H9 (cell line): ENCODE data around the gene OSM. TPM values are rescaled to one million over a fixed set of nuclear protein-coding genes. Genes with fewer than 3 reads are reported as not detected.
"Not testable (repeated sequence)": the region's sequence is repeated elsewhere in the genome, so short reads cannot be mapped to it uniquely, and the experiment has no call there.

Source experiments
- DNase-seq: peaks from one replicate; pipeline ENCODE4 v3.0.0-alpha.2; 2017
- H2AFZ ChIP-seq: one replicate; pipeline ENCODE4 v1.6.1; 2013; ENCODE audit warnings: mild to moderate bottlenecking, low read length, control low read depth, moderate library complexity
- H2AK5ac ChIP-seq: 2 replicates; pipeline ENCODE4 v1.6.1; 2013; ENCODE audit warnings: low read length, control low read depth, mixed read lengths; ENCODE audit not compliant: insufficient read length
- H2BK120ac ChIP-seq: one replicate; pipeline ENCODE4 v1.6.1; 2013; ENCODE audit warnings: low read depth, mild to moderate bottlenecking, low read length, control low read depth, inconsistent platforms; ENCODE audit not compliant: poor library complexity, severe bottlenecking
- H2BK12ac ChIP-seq: 2 replicates; pipeline ENCODE4 v1.6.1; 2013; ENCODE audit warnings: low read length, control low read depth, mixed read lengths, low read depth; ENCODE audit not compliant: insufficient read length
- H2BK15ac ChIP-seq: 2 replicates; pipeline ENCODE4 v1.6.1; 2013; ENCODE audit warnings: low read depth, low read length, control low read depth
- H2BK20ac ChIP-seq: one replicate; pipeline ENCODE4 v1.6.1; 2013; ENCODE audit warnings: low read depth, mild to moderate bottlenecking, low read length, control low read depth, inconsistent platforms; ENCODE audit not compliant: poor library complexity, severe bottlenecking
- H2BK5ac ChIP-seq: 2 replicates; pipeline ENCODE4 v1.6.1; 2013; ENCODE audit warnings: low read length, control low read depth, mixed read lengths; ENCODE audit not compliant: insufficient read length
- H3K14ac ChIP-seq: 2 replicates; pipeline ENCODE4 v1.6.1; 2013; ENCODE audit warnings: low read length, control low read depth; ENCODE audit not compliant: insufficient read depth
- H3K18ac ChIP-seq: 2 replicates; pipeline ENCODE4 v1.6.1; 2013; ENCODE audit warnings: low read depth, mild to moderate bottlenecking, mixed read lengths, low read length, control low read depth; ENCODE audit not compliant: insufficient read length
- H3K23ac ChIP-seq: 2 replicates; pipeline ENCODE4 v1.6.1; 2013; ENCODE audit warnings: low read length, control low read depth, mixed read lengths, low read depth; ENCODE audit not compliant: insufficient read length
- H3K23me2 ChIP-seq: 2 replicates; pipeline ENCODE4 v1.6.1; 2013; ENCODE audit warnings: low read depth, mild to moderate bottlenecking, mixed read lengths, low read length, control low read depth; ENCODE audit not compliant: insufficient read length, poor library complexity, severe bottlenecking
- H3K27ac ChIP-seq: 2 replicates; pipeline ENCODE4 v1.5.1; 2013; ENCODE audit warnings: low read length, control low read depth, mixed read lengths, low read depth; ENCODE audit not compliant: insufficient read length
- H3K27me3 ChIP-seq: 2 replicates; pipeline ENCODE4 v1.6.1; 2013; ENCODE audit warnings: low read length, control low read depth, inconsistent platforms; ENCODE audit not compliant: insufficient read depth
- H3K4ac ChIP-seq: 2 replicates; pipeline ENCODE4 v1.6.1; 2013; ENCODE audit warnings: low read depth, mild to moderate bottlenecking, control low read depth, inconsistent platforms, low read length, moderate library complexity
- H3K4me1 ChIP-seq: 2 replicates; pipeline ENCODE4 v1.6.1; 2013; ENCODE audit warnings: low read length, control low read depth, inconsistent platforms; ENCODE audit not compliant: insufficient read depth
- H3K4me2 ChIP-seq: 2 replicates; pipeline ENCODE4 v1.6.1; 2013; ENCODE audit warnings: low read length, control low read depth, mixed read lengths; ENCODE audit not compliant: insufficient read length, insufficient read depth
- H3K56ac ChIP-seq: 2 replicates; pipeline ENCODE4 v1.6.1; 2013; ENCODE audit warnings: low read depth, mild to moderate bottlenecking, mixed read lengths, low read length, control low read depth; ENCODE audit not compliant: insufficient read length
- H3K79me1 ChIP-seq: 2 replicates; pipeline ENCODE4 v1.6.1; 2013; ENCODE audit warnings: low read depth, mild to moderate bottlenecking, moderate library complexity, low read length, control low read depth, inconsistent platforms; ENCODE audit not compliant: insufficient read depth, poor library complexity, severe bottlenecking
- H3K79me2 ChIP-seq: 2 replicates; pipeline ENCODE4 v1.6.1; 2013; ENCODE audit warnings: low read length, control low read depth, inconsistent platforms; ENCODE audit not compliant: insufficient read depth
- H3K9ac ChIP-seq: 2 replicates; pipeline ENCODE4 v1.6.1; 2013; ENCODE audit warnings: low read length, control low read depth, mixed read lengths; ENCODE audit not compliant: insufficient read length; ENCODE audit errors: extremely low read depth
- H3K9me3 ChIP-seq: one replicate; pipeline ENCODE4 v1.6.1; 2013; ENCODE audit warnings: low read depth, low read length, inconsistent platforms; ENCODE audit not compliant: control insufficient read depth
- H3T11ph ChIP-seq: one replicate; pipeline ENCODE4 v1.6.1; 2013; ENCODE audit warnings: mild to moderate bottlenecking, low read length, control low read depth, inconsistent platforms
- H4K20me1 ChIP-seq: one replicate; pipeline ENCODE4 v1.6.1; 2013; ENCODE audit not compliant: control insufficient read depth, insufficient read length, insufficient read depth
- H4K5ac ChIP-seq: 2 replicates; pipeline ENCODE4 v1.6.1; 2013; ENCODE audit warnings: low read depth, mild to moderate bottlenecking, mixed read lengths, low read length, control low read depth; ENCODE audit not compliant: insufficient read length
- H4K8ac ChIP-seq: replicated peaks from 2 replicates; pipeline ENCODE4 v1.6.1; 2013; ENCODE audit warnings: low read length, control low read depth, mixed read lengths, low read depth; ENCODE audit not compliant: insufficient read length
- H4K91ac ChIP-seq: 2 replicates; pipeline ENCODE4 v1.6.1; 2013; ENCODE audit warnings: low read depth, mild to moderate bottlenecking, moderate library complexity, mixed read lengths, low read length, control low read depth; ENCODE audit not compliant: insufficient read length
- H3K27ac Mint-ChIP-seq, 3 experiments: 2 replicates in 2 of 3; 3 replicates in 1 of 3; pipeline ENCODE4 v1.8.0; 2020 to 2021; ENCODE audit warnings: mixed read lengths in 3 of 3, mild to moderate bottlenecking in 1 of 3, moderate library complexity in 1 of 3
- H3K27me3 Mint-ChIP-seq: 2 replicates; pipeline ENCODE4 v1.8.0; 2021; ENCODE audit warnings: low read depth, mild to moderate bottlenecking, moderate library complexity, mixed read lengths
- H3K36me3 Mint-ChIP-seq, 3 experiments: 2 replicates in 2 of 3; 3 replicates in 1 of 3; pipeline ENCODE4 v1.8.0; 2020 to 2021; ENCODE audit warnings: low read depth in 3 of 3, mixed read lengths in 3 of 3; ENCODE audit not compliant: insufficient read depth in 1 of 3
- H3K4me1 Mint-ChIP-seq, 2 experiments: 2 replicates each; pipeline ENCODE4 v1.8.0; 2020; ENCODE audit warnings: mixed read lengths in 2 of 2
- H3K4me3 Mint-ChIP-seq, 2 experiments: 2 replicates in 1 of 2; 3 replicates in 1 of 2; pipeline ENCODE4 v1.8.0; 2020 to 2021; ENCODE audit warnings: mild to moderate bottlenecking in 2 of 2, mixed read lengths in 2 of 2, moderate library complexity in 1 of 2
- H3K9me3 Mint-ChIP-seq, 2 experiments: 2 replicates in 1 of 2; 3 replicates in 1 of 2; pipeline ENCODE4 v1.8.0; 2020; ENCODE audit warnings: mild to moderate bottlenecking in 2 of 2, mixed read lengths in 2 of 2, moderate library complexity in 1 of 2
- WGBS: extraction: QIAGEN DNeasy Blood & Tissue Kit; methylation state at CpG from one replicate; pipeline ENCODE4 v1.1.7; 2013; ENCODE audit warnings: missing lambda C conversion rate, low lambda C conversion rate, mixed read lengths; ENCODE audit not compliant: insufficient read length; ENCODE audit errors: extremely low coverage; 5-methylcytosine and 5-hydroxymethylcytosine counted together
- total RNA-seq: library from RNA; stranded (reverse); gene quantifications from 2 replicates; pipeline ENCODE4 v1.2.1, GENCODE V29; 2021
- TF ChIP-seq, protein P1 (sequence below): fragments of 200-600 bp; sonication (generic); conservative IDR thresholded peaks from 3 replicates; pipeline ENCODE4 v1.8.0; 2021; ENCODE audit warnings: antibody characterized with exemption, mild to moderate bottlenecking

Gene OSM
- total RNA-seq, 1 experiment from 2014 or later = not detected

DNA sequence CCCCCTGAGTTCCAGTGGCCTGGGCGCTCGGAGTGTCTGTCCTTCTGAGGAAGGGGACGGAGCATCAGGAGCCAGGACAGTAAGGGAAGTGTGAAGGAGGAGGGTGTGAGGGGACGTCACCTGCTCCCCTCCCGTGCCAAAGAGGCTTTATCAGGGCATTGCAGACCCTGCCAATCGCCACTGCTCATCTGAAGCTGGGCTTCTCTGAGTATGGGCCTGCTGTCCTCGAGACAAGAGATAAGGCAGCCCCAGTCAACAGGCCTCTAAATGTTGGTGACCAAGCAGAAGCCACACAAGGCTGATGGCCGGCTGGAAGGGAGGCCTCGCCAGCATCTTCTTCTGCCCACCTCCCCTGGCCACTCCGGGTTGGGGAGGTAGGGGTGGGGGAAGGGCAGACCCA is 49.9 kb downstream of the OSM start:
- Histone ChIP-seq H3K9ac (no peak overlapping the region), H3K27ac (no peak overlapping the region), H3K23me2 (no peaks in the 10 kb centered on the region), H3K23ac (no peak overlapping the region), H3K18ac (no peak overlapping the region), H3K56ac (no peak overlapping the region), H2BK120ac (no peak overlapping the region), H2BK12ac (no peak overlapping the region), H3K14ac (no peak overlapping the region), H2BK20ac (no peak overlapping the region), H3K4me2 (no peak overlapping the region), H3T11ph (no peak overlapping the region), H3K27me3 (no peaks in the 10 kb centered on the region), H2AK5ac (no peak overlapping the region), H2BK15ac (no peak overlapping the region), H3K79me1 (no peaks in the 10 kb centered on the region), H3K9me3 (no peaks in the 10 kb centered on the region), H2BK5ac (no peak overlapping the region), H4K5ac (no peak overlapping the region), H3K4me1 (peaks cover 6% of the 10 kb centered on the region; the same call in 1 of the 2 replicates), H4K91ac (no peak overlapping the region), H4K20me1 (no peaks in the 10 kb centered on the region), H3K4ac (no peak overlapping the region), H4K8ac (no peak overlapping the region), H3K79me2 (no peaks in the 10 kb centered on the region), H2AFZ (no peak overlapping the region)
- Mint-ChIP-seq H3K4me3 (no peak overlapping the region), H3K9me3 (no peaks in the 10 kb centered on the region), H3K36me3 (no peaks in the 10 kb centered on the region), H3K27ac (no peak overlapping the region; a peak in 1 of 7 replicates), H3K4me1 (peaks cover 13 to 17% of the 10 kb centered on the region in 2 experiments), H3K27me3 (peaks cover 8% of the 10 kb centered on the region)
- TF ChIP-seq, protein P1, sequence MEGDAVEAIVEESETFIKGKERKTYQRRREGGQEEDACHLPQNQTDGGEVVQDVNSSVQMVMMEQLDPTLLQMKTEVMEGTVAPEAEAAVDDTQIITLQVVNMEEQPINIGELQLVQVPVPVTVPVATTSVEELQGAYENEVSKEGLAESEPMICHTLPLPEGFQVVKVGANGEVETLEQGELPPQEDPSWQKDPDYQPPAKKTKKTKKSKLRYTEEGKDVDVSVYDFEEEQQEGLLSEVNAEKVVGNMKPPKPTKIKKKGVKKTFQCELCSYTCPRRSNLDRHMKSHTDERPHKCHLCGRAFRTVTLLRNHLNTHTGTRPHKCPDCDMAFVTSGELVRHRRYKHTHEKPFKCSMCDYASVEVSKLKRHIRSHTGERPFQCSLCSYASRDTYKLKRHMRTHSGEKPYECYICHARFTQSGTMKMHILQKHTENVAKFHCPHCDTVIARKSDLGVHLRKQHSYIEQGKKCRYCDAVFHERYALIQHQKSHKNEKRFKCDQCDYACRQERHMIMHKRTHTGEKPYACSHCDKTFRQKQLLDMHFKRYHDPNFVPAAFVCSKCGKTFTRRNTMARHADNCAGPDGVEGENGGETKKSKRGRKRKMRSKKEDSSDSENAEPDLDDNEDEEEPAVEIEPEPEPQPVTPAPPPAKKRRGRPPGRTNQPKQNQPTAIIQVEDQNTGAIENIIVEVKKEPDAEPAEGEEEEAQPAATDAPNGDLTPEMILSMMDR = no peak
- DNase-seq = no peak
- WGBS = no CpG with 5 or more reads among the region's 10 CpGs

DNA sequence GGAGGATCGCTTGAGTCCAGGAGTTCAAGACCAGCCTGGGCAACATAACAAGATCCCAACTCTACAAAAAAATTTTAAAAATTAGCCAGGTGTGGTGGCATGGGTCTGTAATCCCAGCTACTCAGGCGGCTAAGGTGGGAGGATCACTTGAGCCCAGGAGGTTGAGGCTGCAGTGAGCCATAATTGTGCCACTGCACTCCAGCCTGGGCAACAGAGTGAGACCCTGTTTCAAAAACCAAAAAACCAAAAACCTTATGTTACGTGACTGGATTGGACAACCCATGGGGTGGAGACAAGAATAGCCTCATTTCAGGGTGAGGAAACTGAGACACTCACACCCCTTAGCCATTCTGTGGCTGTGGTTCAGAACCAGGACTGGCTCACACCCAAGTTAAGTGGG is 50.4 kb downstream of the OSM start:
- no CpG with 5 or more reads among the region's 3 CpGs for WGBS
- not testable (repeated sequence) for H3K4me2 ChIP-seq, H4K5ac ChIP-seq, H2AFZ ChIP-seq, H3K27ac Mint-ChIP-seq, H3K4me1 ChIP-seq, H2AK5ac ChIP-seq, H3K79me2 ChIP-seq, H3K23me2 ChIP-seq, H4K91ac ChIP-seq, H3K9me3 Mint-ChIP-seq, H2BK5ac ChIP-seq, H3K27me3 ChIP-seq, H3K56ac ChIP-seq, H3K14ac ChIP-seq, H3K36me3 Mint-ChIP-seq, H3K27ac ChIP-seq, H3K4ac ChIP-seq, H3K27me3 Mint-ChIP-seq, H4K20me1 ChIP-seq, H3K23ac ChIP-seq, H3K79me1 ChIP-seq, H2BK15ac ChIP-seq, H3K4me3 Mint-ChIP-seq, H3T11ph ChIP-seq, H3K9me3 ChIP-seq, DNase-seq, H3K18ac ChIP-seq, H2BK120ac ChIP-seq, H3K9ac ChIP-seq, H2BK20ac ChIP-seq, H4K8ac ChIP-seq, H2BK12ac ChIP-seq
- H3K4me1 Mint-ChIP-seq = peaks cover 13 to 17% of the 10 kb centered on the region in 2 experiments
